Suppressor macrophage treated with lipopolysaccharide for 4 hours (primary cell): ENCODE measurements around the gene SLC7A14.

Source experiments
- DNase-seq: peaks from one replicate; pipeline ENCODE4 v3.0.0-alpha.2; 2020

SLC7A14 gene

GRCh38 chr3:170494766-170495165, 91.1 kb downstream of the SLC7A14 start:
- no peak for DNase-seq

- no peak for DNase-seq
Observed at GRCh38 chr3:170493712-170494182, 92.1 kb downstream of the SLC7A14 start.

GRCh38 chr3:170491901-170492300, 94.0 kb downstream of the SLC7A14 start:
- DNase-seq = no peak

GRCh38 chr3:170490828-170491560, 94.9 kb downstream of the SLC7A14 start:
- DNase-seq = no peak

GRCh38 chr3:170488802-170489201, 97.1 kb downstream of the SLC7A14 start:
- no peak for DNase-seq

- DNase-seq = no peak
Observed at GRCh38 chr3:170487031-170487430, 98.8 kb downstream of the SLC7A14 start.

- DNase-seq = no peak
Observed at GRCh38 chr3:170486398-170486797, 99.5 kb downstream of the SLC7A14 start.

GRCh38 chr3:170485696-170486095, 100.2 kb downstream of the SLC7A14 start:
- no peak for DNase-seq

GRCh38 chr3:170485294-170485693, 100.6 kb downstream of the SLC7A14 start:
- DNase-seq = no peak

- no peak for DNase-seq
Observed at GRCh38 chr3:170484869-170485268, 101.0 kb downstream of the SLC7A14 start.

- no peak for DNase-seq
Observed at GRCh38 chr3:170483485-170484262, 102.2 kb downstream of the SLC7A14 start.

GRCh38 chr3:170482199-170482598, 103.7 kb downstream of the SLC7A14 start:
- DNase-seq = no peak

- DNase-seq = no peak
Observed at GRCh38 chr3:170480111-170480510, 105.8 kb downstream of the SLC7A14 start.

- DNase-seq = no peak
Observed at GRCh38 chr3:170477395-170477794, 108.5 kb downstream of the SLC7A14 start.

- no peak for DNase-seq
Observed at GRCh38 chr3:170476291-170476690, 109.6 kb downstream of the SLC7A14 start.

- no peak for DNase-seq
Observed at GRCh38 chr3:170475092-170475685, 110.7 kb downstream of the SLC7A14 start.

- DNase-seq = no peak
Observed at GRCh38 chr3:170473358-170473757, 112.5 kb downstream of the SLC7A14 start.

- no peak for DNase-seq
Observed at GRCh38 chr3:170471149-170471548, 114.7 kb downstream of the SLC7A14 start.

- DNase-seq = no peak
Observed at GRCh38 chr3:170470063-170471016, 115.5 kb downstream of the SLC7A14 start.

GRCh38 chr3:170469151-170470062, 116.5 kb downstream of the SLC7A14 start:
- DNase-seq = no peak

GRCh38 chr3:170467571-170468147, 118.2 kb downstream of the SLC7A14 start:
- DNase-seq = no peak
